ENCODE measurements around the gene SLC39A11.
"Not testable (repeated sequence)": the region's sequence is repeated elsewhere in the genome, so short reads cannot be mapped to it uniquely, and the experiment has no call there.

Gene SLC39A11

GRCh38 chr17:72863526-72864211, 228.8 kb downstream of the SLC39A11 start:
- no peak for DNase-seq

- DNase-seq: no peak
These were observed 230.1 kb downstream of the SLC39A11 start for GRCh38 chr17:72862276-72862999.

- DNase-seq: no peak
These were observed 230.7 kb downstream of the SLC39A11 start for GRCh38 chr17:72861811-72862210.

GRCh38 chr17:72860778-72861177, 231.7 kb downstream of the SLC39A11 start:
- no peak for DNase-seq

GRCh38 chr17:72858826-72859495, 233.5 kb downstream of the SLC39A11 start:
- DNase-seq: no peak

GRCh38 chr17:72853440-72854415, 238.8 kb downstream of the SLC39A11 start:
- no peak for DNase-seq

GRCh38 chr17:72852277-72852938, 240.1 kb downstream of the SLC39A11 start:
- no peak for DNase-seq

- DNase-seq: no peak
These were observed 241.9 kb downstream of the SLC39A11 start for GRCh38 chr17:72850410-72851118.

GRCh38 chr17:72846399-72846798, 246.1 kb downstream of the SLC39A11 start:
- DNase-seq: no peak

- DNase-seq: no peak
These were observed 248.9 kb downstream of the SLC39A11 start for GRCh38 chr17:72843591-72843990.

- DNase-seq: no peak
These were observed 252.5 kb downstream of the SLC39A11 start for GRCh38 chr17:72840019-72840418.

- no peak for DNase-seq
These were observed 253.3 kb downstream of the SLC39A11 start for GRCh38 chr17:72839131-72839725.

GRCh38 chr17:72838581-72838980, 253.9 kb downstream of the SLC39A11 start:
- DNase-seq: no peak

GRCh38 chr17:72838068-72838467, 254.4 kb downstream of the SLC39A11 start:
- DNase-seq: no peak

- DNase-seq: no peak
These were observed 255.2 kb downstream of the SLC39A11 start for GRCh38 chr17:72837335-72837734.

GRCh38 chr17:72833128-72833765, 259.2 kb downstream of the SLC39A11 start:
- no peak for DNase-seq

GRCh38 chr17:72832306-72832705, 260.2 kb downstream of the SLC39A11 start:
- no peak for DNase-seq

GRCh38 chr17:72829883-72830282, 262.6 kb downstream of the SLC39A11 start:
- no peak for DNase-seq

- no peak for DNase-seq
These were observed 265.9 kb downstream of the SLC39A11 start for GRCh38 chr17:72826602-72827001.

GRCh38 chr17:72826059-72826458, 266.4 kb downstream of the SLC39A11 start:
- DNase-seq: not testable (repeated sequence)
